Neural cell (in vitro differentiated cells): ENCODE measurements around the gene C2orf68.

Source experiments
- CTCF ChIP-seq: fragments of 450-650 bp; IDR thresholded peaks from 2 replicates; pipeline ENCODE4 v1.5.1; 2014; ENCODE audit warnings: antibody characterized with exemption, mild to moderate bottlenecking, moderate library complexity; ENCODE audit not compliant: poor library complexity, severe bottlenecking
- EP300 ChIP-seq: fragments of 450-650 bp; conservative IDR thresholded peaks from 2 replicates; pipeline ENCODE4 v1.6.1; 2014; ENCODE audit warnings: antibody characterized with exemption, mild to moderate bottlenecking, moderate library complexity; ENCODE audit not compliant: poor library complexity, severe bottlenecking
- EZH2 ChIP-seq: fragments of 200-600, 300-800 bp; shearing (Covaris generic), sonication (generic); IDR thresholded peaks from 2 replicates; pipeline ENCODE4 v1.6.1; 2014; ENCODE audit warnings: antibody characterized with exemption, low read length, borderline replicate concordance, mild to moderate bottlenecking; ENCODE audit not compliant: insufficient read depth, poor library complexity, severe bottlenecking
- MXI1 ChIP-seq: fragments of 450-650 bp; conservative IDR thresholded peaks from 2 replicates; pipeline ENCODE4 v1.6.1; 2014; ENCODE audit warnings: antibody characterized with exemption, mild to moderate bottlenecking; ENCODE audit not compliant: poor library complexity, severe bottlenecking
- POLR2AphosphoS5 ChIP-seq: IDR thresholded peaks from 2 replicates; pipeline ENCODE4 v1.6.1; 2012
- REST ChIP-seq: IDR thresholded peaks from 2 replicates; pipeline ENCODE4 v1.6.1; 2012; ENCODE audit warnings: borderline replicate concordance
- SMC3 ChIP-seq: fragments of 450-650 bp; conservative IDR thresholded peaks from 2 replicates; pipeline ENCODE4 v1.6.1; 2014; ENCODE audit warnings: antibody characterized with exemption, mild to moderate bottlenecking, moderate library complexity; ENCODE audit not compliant: poor library complexity

GRCh38 chr2:85646166-85646565, 34.3 kb upstream of the C2orf68 start:
- TF ChIP-seq POLR2AphosphoS5 (no peak), CTCF (no peak), REST (no peak), EP300 (no peak), SMC3 (no peak), EZH2 (no peak), MXI1 (no peak)
